Germinal center (tissue), 1 donor: Measurements from ENCODE around the gene FA2H.
"Not testable (repeated sequence)": the region's sequence is repeated elsewhere in the genome, so short reads cannot be mapped to it uniquely, and the experiment has no call there.

ENCODE experiments used
- DNase-seq: peaks from one replicate; pipeline ENCODE4 v3.0.0; 2012; ENCODE audit warnings: mixed read lengths, low spot score

The FA2H gene

GRCh38 chr16:74769586-74770190, 4.9 kb downstream of the FA2H start:
- no peak for DNase-seq

GRCh38 chr16:74768239-74768638, 6.4 kb downstream of the FA2H start:
- DNase-seq, result no peak

- DNase-seq, result no peak
These were observed 6.9 kb downstream of the FA2H start for GRCh38 chr16:74767749-74768148.

GRCh38 chr16:74766729-74767128, 7.9 kb downstream of the FA2H start:
- DNase-seq, result no peak

GRCh38 chr16:74764184-74764583, 10.4 kb downstream of the FA2H start:
- not testable (repeated sequence) for DNase-seq

- no peak for DNase-seq
These were observed 13.0 kb downstream of the FA2H start for GRCh38 chr16:74761665-74762064.

- DNase-seq, result no peak
These were observed 14.4 kb downstream of the FA2H start for GRCh38 chr16:74760007-74760767.

- no peak for DNase-seq
These were observed 15.1 kb downstream of the FA2H start for GRCh38 chr16:74759564-74759963.

GRCh38 chr16:74758801-74759200, 15.8 kb downstream of the FA2H start:
- DNase-seq, result no peak

GRCh38 chr16:74757349-74757748, 17.3 kb downstream of the FA2H start:
- DNase-seq, result no peak

GRCh38 chr16:74756203-74756602, 18.4 kb downstream of the FA2H start:
- no peak for DNase-seq

GRCh38 chr16:74753180-74753579, 21.4 kb downstream of the FA2H start:
- DNase-seq, result no peak

- no peak for DNase-seq
These were observed 21.9 kb downstream of the FA2H start for GRCh38 chr16:74752756-74753155.

GRCh38 chr16:74752258-74752657, 22.4 kb downstream of the FA2H start:
- no peak for DNase-seq

GRCh38 chr16:74751658-74752057, 23.0 kb downstream of the FA2H start:
- no peak for DNase-seq

GRCh38 chr16:74749291-74750055, 25.1 kb downstream of the FA2H start:
- DNase-seq, result no peak

GRCh38 chr16:74748616-74749026, 26.0 kb downstream of the FA2H start:
- no peak for DNase-seq

- DNase-seq, result no peak
These were observed 26.7 kb downstream of the FA2H start for GRCh38 chr16:74747716-74748615.

- DNase-seq, result no peak
These were observed 28.7 kb downstream of the FA2H start for GRCh38 chr16:74745926-74746325.

- no peak for DNase-seq
These were observed 29.5 kb downstream of the FA2H start for GRCh38 chr16:74745109-74745615.

GRCh38 chr16:74744566-74744965, 30.1 kb downstream of the FA2H start:
- DNase-seq, result no peak
